Cardiac fibroblast (primary cell): Measurements from ENCODE around the gene ARRDC1.

Source experiments
- DNase-seq, 2 donors: peaks; one replicate each; pipeline versions ENCODE4 v3.0.0 to v3.0.0-alpha.2; 2010; ENCODE audit warnings: low read depth in 2 of 2
- H3K4me3 ChIP-seq, 2 donors: replicated peaks in 1 of 2; 1 replicate in 1 of 2; 2 replicates in 1 of 2; pipeline ENCODE4 v1.5.1; 2011; ENCODE audit warnings: low read depth in 2 of 2, low read length in 2 of 2, mild to moderate bottlenecking in 2 of 2, moderate library complexity in 1 of 2
- TF ChIP-seq, protein P1 (sequence below): IDR thresholded peaks from one replicate; pipeline ENCODE4 v1.5.1; 2011; ENCODE audit warnings: low read depth, mild to moderate bottlenecking, low read length, inconsistent platforms

Gene ARRDC1

DNA sequence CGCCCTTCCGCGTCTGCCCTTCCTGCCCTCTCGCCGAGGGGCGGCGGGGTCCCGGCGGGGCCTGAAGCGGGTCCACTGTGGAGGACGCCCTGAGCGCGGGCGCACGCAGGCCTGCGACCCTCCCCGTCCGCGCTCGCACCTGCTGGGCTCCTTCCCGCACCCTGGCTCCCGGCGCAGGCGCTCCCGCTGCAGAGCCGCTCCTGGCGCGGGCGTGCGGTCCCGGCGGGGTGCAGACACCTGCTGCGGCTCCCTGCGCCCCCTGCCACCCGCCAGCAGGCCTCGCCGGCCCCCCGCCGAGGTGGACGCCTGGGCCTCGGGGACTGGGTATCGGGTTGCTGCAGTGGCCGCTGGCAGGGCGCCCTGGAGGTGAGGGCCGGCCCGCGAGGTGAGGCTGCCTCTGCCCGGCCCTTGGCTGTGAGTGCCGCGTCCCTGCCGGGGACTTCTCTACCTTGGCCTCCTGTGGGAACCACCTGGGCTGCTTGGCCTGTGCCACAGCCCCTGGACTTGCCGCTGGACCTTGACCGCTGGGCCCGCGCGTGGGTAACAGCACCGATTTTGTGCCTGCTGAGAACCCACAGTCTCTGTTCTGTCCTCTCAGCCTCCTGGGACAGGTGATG lies 627 bp downstream of the ARRDC1 start:
- no peak for DNase-seq
- peak overlapping the region; percentile 44 to 72 for H3K4me3 ChIP-seq
- TF ChIP-seq, protein P1, sequence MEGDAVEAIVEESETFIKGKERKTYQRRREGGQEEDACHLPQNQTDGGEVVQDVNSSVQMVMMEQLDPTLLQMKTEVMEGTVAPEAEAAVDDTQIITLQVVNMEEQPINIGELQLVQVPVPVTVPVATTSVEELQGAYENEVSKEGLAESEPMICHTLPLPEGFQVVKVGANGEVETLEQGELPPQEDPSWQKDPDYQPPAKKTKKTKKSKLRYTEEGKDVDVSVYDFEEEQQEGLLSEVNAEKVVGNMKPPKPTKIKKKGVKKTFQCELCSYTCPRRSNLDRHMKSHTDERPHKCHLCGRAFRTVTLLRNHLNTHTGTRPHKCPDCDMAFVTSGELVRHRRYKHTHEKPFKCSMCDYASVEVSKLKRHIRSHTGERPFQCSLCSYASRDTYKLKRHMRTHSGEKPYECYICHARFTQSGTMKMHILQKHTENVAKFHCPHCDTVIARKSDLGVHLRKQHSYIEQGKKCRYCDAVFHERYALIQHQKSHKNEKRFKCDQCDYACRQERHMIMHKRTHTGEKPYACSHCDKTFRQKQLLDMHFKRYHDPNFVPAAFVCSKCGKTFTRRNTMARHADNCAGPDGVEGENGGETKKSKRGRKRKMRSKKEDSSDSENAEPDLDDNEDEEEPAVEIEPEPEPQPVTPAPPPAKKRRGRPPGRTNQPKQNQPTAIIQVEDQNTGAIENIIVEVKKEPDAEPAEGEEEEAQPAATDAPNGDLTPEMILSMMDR = no peak

DNA sequence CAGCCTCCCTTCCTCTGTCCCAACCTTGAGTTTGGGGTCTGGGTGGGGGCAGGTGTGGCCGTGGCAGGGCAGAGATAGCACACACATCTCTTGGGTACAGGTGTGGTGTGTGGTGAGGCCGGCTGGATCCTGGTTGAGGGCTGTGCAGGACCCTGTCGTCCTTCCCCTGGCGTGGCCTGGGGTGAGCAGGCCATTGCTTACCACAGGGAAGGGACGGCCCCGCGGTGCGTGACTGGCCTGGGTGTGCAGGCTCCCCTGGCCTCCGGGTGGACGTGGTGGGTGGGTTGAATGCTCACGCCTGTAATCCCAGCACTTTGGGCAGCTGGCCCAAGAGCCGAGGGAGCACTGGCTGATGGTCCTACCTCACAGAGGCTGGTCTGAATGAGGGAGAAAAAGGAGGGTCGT lies 1.2 kb downstream of the ARRDC1 start:
- peak overlapping the region in 1 of 2 donors; percentile 72 for H3K4me3 ChIP-seq
- no peak for DNase-seq
- TF ChIP-seq, protein P1 = no peak

DNA sequence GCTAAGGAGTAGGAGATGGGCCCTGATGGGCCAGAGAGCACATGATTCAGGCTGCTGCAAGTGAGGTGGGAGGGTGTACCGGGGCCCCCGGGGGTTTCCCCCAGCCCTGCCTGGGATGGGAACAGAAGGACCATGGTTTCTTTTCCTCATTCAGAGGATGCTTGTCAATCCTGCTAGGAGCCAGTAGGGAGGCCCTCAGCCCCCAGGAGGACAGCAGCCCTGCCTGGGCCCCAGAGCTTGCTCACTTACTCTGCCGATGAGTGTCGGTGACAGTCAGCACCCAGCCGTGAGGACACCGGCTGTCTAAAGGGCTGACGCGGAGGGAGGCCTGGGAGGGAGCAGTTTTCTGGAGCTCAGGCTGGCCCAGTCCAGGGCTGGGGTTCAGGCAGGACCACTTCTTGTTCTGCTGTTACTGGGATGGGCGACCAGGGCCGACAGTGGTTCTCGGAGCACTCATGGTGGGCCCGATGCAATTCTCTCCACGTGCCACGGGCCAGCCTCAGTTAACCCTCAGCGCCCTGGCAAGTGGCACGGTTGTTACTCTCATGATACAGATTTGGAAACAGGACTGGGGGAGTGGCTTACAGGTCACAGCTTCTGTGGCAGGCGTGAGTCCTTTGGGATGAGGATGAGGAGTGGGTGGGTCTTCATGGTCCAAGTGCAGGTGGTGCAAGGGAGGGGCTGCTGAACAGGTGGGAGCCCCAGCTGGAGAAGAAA lies 1.8 kb downstream of the ARRDC1 start:
- peak in 1 of 2 donors; percentile 31 for DNase-seq
- peak overlapping the region in 1 of 2 donors; percentile 72 for H3K4me3 ChIP-seq
- TF ChIP-seq, protein P1 = no peak

DNA sequence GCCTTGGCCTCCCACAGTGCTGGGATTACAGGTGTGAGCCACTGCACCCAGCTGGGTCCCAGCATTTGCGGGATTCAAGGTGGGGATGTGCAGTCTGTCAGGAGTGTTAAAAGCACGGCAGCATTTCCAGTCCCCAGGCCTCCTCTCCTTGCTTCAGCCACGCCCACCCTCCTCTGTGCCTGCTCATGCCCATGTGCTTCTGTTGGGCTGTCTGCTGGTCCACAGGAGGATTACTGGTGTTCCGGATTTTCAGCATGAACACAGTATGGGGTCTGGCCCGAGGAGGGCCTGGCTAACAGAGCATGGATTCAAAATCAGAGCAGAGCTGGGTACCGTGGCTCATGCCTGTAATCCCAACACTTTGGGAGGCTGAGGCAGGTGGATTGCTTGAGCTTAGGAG lies 5.5 kb downstream of the ARRDC1 start:
- TF ChIP-seq, protein P1 = no peak
- DNase-seq = no peak
- H3K4me3 ChIP-seq = no peak overlapping the region

DNA sequence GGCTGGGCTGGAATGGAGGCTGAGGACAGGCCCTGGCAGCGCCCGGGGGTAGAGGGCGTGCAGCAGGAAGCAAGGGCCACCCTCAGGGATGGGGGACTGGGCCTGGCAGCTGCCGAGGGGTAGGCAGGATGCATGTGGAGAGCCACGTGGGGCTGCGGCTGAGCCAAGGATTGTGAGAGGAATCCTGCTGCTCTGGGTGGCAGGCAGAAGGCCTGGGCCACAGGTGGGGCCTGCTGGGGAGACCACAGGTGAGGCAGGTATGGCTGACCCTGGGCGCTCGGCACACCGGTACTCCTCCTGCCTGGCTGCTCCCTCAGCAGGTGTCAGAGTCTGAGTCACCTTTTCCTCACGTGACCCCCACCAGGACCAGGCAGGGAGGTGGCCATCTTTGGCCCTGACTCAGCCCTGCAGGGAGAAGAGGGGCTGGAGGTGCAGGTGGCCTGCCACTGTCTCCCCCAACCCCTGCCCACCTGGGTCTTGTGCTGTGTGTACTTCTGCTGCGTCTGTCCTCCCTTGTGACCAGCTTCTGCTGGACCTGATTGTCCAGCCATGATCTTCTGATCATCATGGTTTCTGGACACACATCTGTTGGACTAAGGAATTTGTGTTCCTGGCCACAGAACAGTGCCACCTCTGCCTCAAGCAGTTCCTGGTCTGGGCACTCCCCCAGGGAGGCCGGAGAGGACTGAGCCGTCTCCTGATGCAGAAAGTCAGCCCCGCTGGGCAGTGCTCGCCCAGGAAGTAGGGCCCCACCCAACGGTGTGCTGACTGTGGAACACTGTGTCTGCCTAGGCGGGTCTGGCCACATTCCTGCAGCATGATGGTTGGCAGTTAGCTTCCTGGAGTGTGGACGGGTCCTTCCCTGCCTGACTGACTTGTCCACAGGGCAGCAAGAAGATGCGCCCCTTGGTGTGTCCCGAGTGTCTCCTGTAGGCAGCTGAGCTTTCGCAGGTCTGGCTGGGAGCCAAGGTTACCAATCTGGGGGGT lies 6.4 kb downstream of the ARRDC1 start:
- peak overlapping the region in 1 of 2 donors; percentile 1 for H3K4me3 ChIP-seq
- peak; percentile 66 to 90 for DNase-seq
- TF ChIP-seq, protein P1 = no peak

DNA sequence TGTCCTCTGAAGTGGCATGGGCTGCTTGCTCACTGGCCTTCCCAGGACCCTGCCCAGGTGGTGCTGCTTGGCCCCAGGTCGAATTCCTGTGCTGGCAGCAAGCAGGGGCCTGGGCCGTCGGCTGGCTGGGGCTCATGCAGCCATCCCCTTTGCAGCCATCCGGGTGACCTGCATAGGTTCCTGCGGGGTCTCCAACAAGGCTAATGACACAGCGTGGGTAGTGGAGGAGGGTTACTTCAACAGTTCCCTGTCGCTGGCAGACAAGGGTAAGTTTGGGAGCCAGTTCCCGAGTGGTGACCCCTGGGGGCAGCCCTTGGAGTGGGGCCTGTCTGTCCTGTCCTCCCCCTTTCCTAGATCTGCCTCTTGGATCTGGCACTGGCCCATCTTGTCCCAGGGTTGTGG lies 7.3 kb downstream of the ARRDC1 start:
- no peak overlapping the region for H3K4me3 ChIP-seq
- TF ChIP-seq, protein P1 = no peak
- no peak for DNase-seq
